ENCODE measurements around the gene ITGB1BP2.

- TF ChIP-seq CTCF (conservative IDR thresholded peaks at IDR 0.05 in 1 of 2, IDR thresholded peaks at IDR 0.05 in 1 of 2; ENCODE audit: extremely low read depth in 1 of 2, insufficient read depth in 1 of 2, low read depth in 1 of 2, low read length in 2 of 2) (no peak), EZH2 (IDR thresholded peaks at IDR 0.05; ENCODE audit: borderline replicate concordance, low read length) (no peak)
Measured at GRCh38 chrX:71296806-71297205, 4.7 kb upstream of the ITGB1BP2 start.

Data from mammary epithelial cell (primary cell).